T-helper 1 cell treated with Interleukin-12 subunit alpha and Interleukin-12 subunit beta and Interleukin-4 antibody, amounts not matched to agents 30 μg/mL and 1 μg/mL, for 36 hours (primary cell): ENCODE data around the gene THEM5.
"Not testable (repeated sequence)": the region's sequence is repeated elsewhere in the genome, so short reads cannot be mapped to it uniquely, and the experiment has no call there.

ENCODE experiments used
- H3K27ac Mint-ChIP-seq: one replicate; pipeline ENCODE4 v1.8.0; 2021; ENCODE audit warnings: mild to moderate bottlenecking, mixed read lengths
- H3K27me3 Mint-ChIP-seq: one replicate; pipeline ENCODE4 v1.8.0; 2021; ENCODE audit warnings: low read depth, mixed read lengths
- H3K36me3 Mint-ChIP-seq: one replicate; pipeline ENCODE4 v1.8.0; 2021; ENCODE audit warnings: low read depth, mixed read lengths
- H3K4me1 Mint-ChIP-seq: one replicate; pipeline ENCODE4 v1.8.0; 2021; ENCODE audit warnings: low read depth, mixed read lengths
- H3K4me3 Mint-ChIP-seq: one replicate; pipeline ENCODE4 v1.8.0; 2021; ENCODE audit warnings: mild to moderate bottlenecking, moderate library complexity, mixed read lengths
- H3K9me3 Mint-ChIP-seq: one replicate; pipeline ENCODE4 v1.8.0; 2021; ENCODE audit warnings: mixed read lengths

The THEM5 gene

GRCh38 chr1:151853411-151853943 lies at the start of gene THEM5:
Gene THEM5, minus strand, starts transcription at chr1:151853712. Its CDS starts 147 bp downstream, at chr1:151853565.
- Mint-ChIP-seq H3K27ac (no peak within 1 kb of the TSS), H3K27me3 (no peaks in the 10 kb centered on the region), H3K36me3 (no peaks in the 10 kb centered on the region), H3K4me3 (no peak within 1 kb of the TSS), H3K4me1 (peaks cover 1% of the 10 kb centered on the region), H3K9me3 (no peaks in the 10 kb centered on the region)

GRCh38 chr1:151902858-151903257 lies 49.3 kb upstream of the THEM5 start:
- Mint-ChIP-seq H3K36me3 (peaks cover 74% of the 10 kb centered on the region), H3K27me3 (no peaks in the 10 kb centered on the region), H3K4me3 (no peak overlapping the region), H3K4me1 (peaks cover 50% of the 10 kb centered on the region), H3K9me3 (peaks cover 68% of the 10 kb centered on the region), H3K27ac (no peak overlapping the region)

- peaks cover 62% of the 10 kb centered on the region for H3K36me3 Mint-ChIP-seq
- H3K27ac Mint-ChIP-seq, H3K27me3 Mint-ChIP-seq, H3K4me3 Mint-ChIP-seq: not testable (repeated sequence)
- peaks cover 56% of the 10 kb centered on the region for H3K9me3 Mint-ChIP-seq
- H3K4me1 Mint-ChIP-seq: peaks cover 59% of the 10 kb centered on the region
Observed at GRCh38 chr1:151900804-151901203, 47.3 kb upstream of the THEM5 start.

GRCh38 chr1:151898519-151898991 lies 45.0 kb upstream of the THEM5 start:
- Mint-ChIP-seq H3K27me3 (no peaks in the 10 kb centered on the region), H3K4me3 (peak overlapping the region; percentile 76), H3K27ac (peak overlapping the region; percentile 91), H3K36me3 (peaks cover 56% of the 10 kb centered on the region), H3K9me3 (peaks cover 40% of the 10 kb centered on the region), H3K4me1 (peaks cover 45% of the 10 kb centered on the region)

GRCh38 chr1:151897991-151898431 lies 44.5 kb upstream of the THEM5 start:
- Mint-ChIP-seq H3K27me3 (no peaks in the 10 kb centered on the region), H3K9me3 (peaks cover 36% of the 10 kb centered on the region), H3K36me3 (peaks cover 56% of the 10 kb centered on the region), H3K4me3 (peak overlapping the region; percentile 76), H3K4me1 (peaks cover 45% of the 10 kb centered on the region), H3K27ac (peak overlapping the region; percentile 91)

- Mint-ChIP-seq H3K4me1 (peaks cover 39% of the 10 kb centered on the region), H3K27me3 (no peaks in the 10 kb centered on the region)
Observed at GRCh38 chr1:151893176-151893924, 39.8 kb upstream of the THEM5 start.

GRCh38 chr1:151892190-151892589 lies 38.7 kb upstream of the THEM5 start:
- Mint-ChIP-seq H3K27me3 (no peaks in the 10 kb centered on the region), H3K4me3 (no peak overlapping the region), H3K4me1 (peaks cover 27% of the 10 kb centered on the region), H3K9me3 (no peaks in the 10 kb centered on the region), H3K27ac (no peak overlapping the region), H3K36me3 (peaks cover 50% of the 10 kb centered on the region)

More at GRCh38 chr1:151893176-151893924, 39.8 kb upstream of the THEM5 start:
- H3K4me3 Mint-ChIP-seq: no peak overlapping the region
- peaks cover 46% of the 10 kb centered on the region for H3K36me3 Mint-ChIP-seq
- no peaks in the 10 kb centered on the region for H3K9me3 Mint-ChIP-seq
- H3K27ac Mint-ChIP-seq: no peak overlapping the region

- Mint-ChIP-seq H3K36me3 (peaks cover 49% of the 10 kb centered on the region), H3K4me1 (peaks cover 21% of the 10 kb centered on the region), H3K4me3 (no peak overlapping the region), H3K27me3 (no peaks in the 10 kb centered on the region), H3K27ac (peak overlapping the region; percentile 27), H3K9me3 (no peaks in the 10 kb centered on the region)
Observed at GRCh38 chr1:151891512-151891911, 38.0 kb upstream of the THEM5 start.

- H3K4me3 Mint-ChIP-seq: no peak overlapping the region
- no peaks in the 10 kb centered on the region for H3K9me3 Mint-ChIP-seq
- H3K4me1 Mint-ChIP-seq: peaks cover 17% of the 10 kb centered on the region
- peaks cover 43% of the 10 kb centered on the region for H3K36me3 Mint-ChIP-seq
- no peaks in the 10 kb centered on the region for H3K27me3 Mint-ChIP-seq
- no peak overlapping the region for H3K27ac Mint-ChIP-seq
Observed at GRCh38 chr1:151888972-151889570, 35.6 kb upstream of the THEM5 start.

- no peaks in the 10 kb centered on the region for H3K9me3 Mint-ChIP-seq
- no peak overlapping the region for H3K4me3 Mint-ChIP-seq
- H3K36me3 Mint-ChIP-seq: peaks cover 34% of the 10 kb centered on the region
- peaks cover 12% of the 10 kb centered on the region for H3K4me1 Mint-ChIP-seq
- H3K27me3 Mint-ChIP-seq: no peaks in the 10 kb centered on the region
- no peak overlapping the region for H3K27ac Mint-ChIP-seq
Observed at GRCh38 chr1:151887028-151887427, 33.5 kb upstream of the THEM5 start.

GRCh38 chr1:151885479-151885878 lies 32.0 kb upstream of the THEM5 start:
- H3K27me3 Mint-ChIP-seq: no peaks in the 10 kb centered on the region
- H3K27ac Mint-ChIP-seq: no peak overlapping the region
- no peaks in the 10 kb centered on the region for H3K4me1 Mint-ChIP-seq
- no peaks in the 10 kb centered on the region for H3K9me3 Mint-ChIP-seq
- no peak overlapping the region for H3K4me3 Mint-ChIP-seq
- peaks cover 30% of the 10 kb centered on the region for H3K36me3 Mint-ChIP-seq

GRCh38 chr1:151884879-151885278 lies 31.4 kb upstream of the THEM5 start:
- peaks cover 30% of the 10 kb centered on the region for H3K36me3 Mint-ChIP-seq
- not testable (repeated sequence) for H3K27ac Mint-ChIP-seq, H3K4me3 Mint-ChIP-seq, H3K4me1 Mint-ChIP-seq, H3K27me3 Mint-ChIP-seq, H3K9me3 Mint-ChIP-seq

- not testable (repeated sequence) for H3K9me3 Mint-ChIP-seq, H3K27me3 Mint-ChIP-seq, H3K27ac Mint-ChIP-seq, H3K4me3 Mint-ChIP-seq, H3K4me1 Mint-ChIP-seq
- H3K36me3 Mint-ChIP-seq: peaks cover 28% of the 10 kb centered on the region
Observed at GRCh38 chr1:151884445-151884844, 30.9 kb upstream of the THEM5 start.

- H3K36me3 Mint-ChIP-seq: peaks cover 23% of the 10 kb centered on the region
- H3K27me3 Mint-ChIP-seq, H3K4me1 Mint-ChIP-seq, H3K9me3 Mint-ChIP-seq, H3K27ac Mint-ChIP-seq, H3K4me3 Mint-ChIP-seq: not testable (repeated sequence)
Observed at GRCh38 chr1:151883898-151884297, 30.4 kb upstream of the THEM5 start.

- not testable (repeated sequence) for H3K27ac Mint-ChIP-seq, H3K9me3 Mint-ChIP-seq, H3K4me1 Mint-ChIP-seq, H3K4me3 Mint-ChIP-seq, H3K27me3 Mint-ChIP-seq
- peaks cover 24% of the 10 kb centered on the region for H3K36me3 Mint-ChIP-seq
Observed at GRCh38 chr1:151882918-151883317, 29.4 kb upstream of the THEM5 start.
